Panc1 (cell line): ENCODE results near the gene TAS2R10. TPM values are rescaled to one million over a fixed set of nuclear protein-coding genes. Genes with fewer than 3 reads are reported as not detected.

Experiments
- ATAC-seq: fragments of 200-7000 bp; cut with Tn5 transposase; 2 replicates; pipeline ENCODE4 v1.9.1; 2020; ENCODE audit warnings: mild to moderate bottlenecking, moderate library complexity
- BruUV-seq: library from RNA; stranded (reverse); fragments of 400-500 nt; replicated peaks from 2 replicates; lab custom pipeline; 2021; lab: Mats Ljungman, UMichigan
- CTCF ChIA-PET: fragments of 300-600 bp; sonication (Branson Sonifier 250); formaldehyde crosslinking; loops from one replicate; lab custom pipeline; 2022; ENCODE audit warnings: antibody characterized with exemption; lab: Charles Lee
- POLR2A ChIA-PET: fragments of 300-600 bp; sonication (Branson Sonifier 250); formaldehyde crosslinking; loops from one replicate; lab custom pipeline; 2022; ENCODE audit warnings: antibody characterized with exemption; lab: Charles Lee
- DNase-seq: peaks from one replicate; pipeline ENCODE4 v3.0.0-alpha.2; 2010; ENCODE audit warnings: low read depth, low spot score
- H3K27ac ChIP-seq: 2 replicates; pipeline ENCODE4 v1.5.1; 2011; ENCODE audit warnings: mild to moderate bottlenecking, low read length, inconsistent platforms
- H3K27me3 ChIP-seq: fragments of 200-500 bp; sonication (Bioruptor generic); 2 replicates; pipeline ENCODE4 v1.6.0; 2014; ENCODE audit warnings: low read length, inconsistent platforms; ENCODE audit not compliant: control insufficient read depth, insufficient read depth
- H3K36me3 ChIP-seq: fragments of 200-500 bp; sonication (Bioruptor generic); 2 replicates; pipeline ENCODE4 v1.5.1; 2014; ENCODE audit warnings: inconsistent platforms, mild to moderate bottlenecking, low read length, moderate library complexity; ENCODE audit not compliant: control insufficient read depth, insufficient read depth
- H3K4me1 ChIP-seq: 2 replicates; pipeline ENCODE4 v1.5.1; 2011; ENCODE audit warnings: inconsistent platforms, mild to moderate bottlenecking, low read length, moderate library complexity; ENCODE audit not compliant: control insufficient read depth, insufficient read depth
- H3K4me3 ChIP-seq, 2 experiments: 2 replicates each; pipeline ENCODE4 v1.5.1; 2011 to 2012; ENCODE audit warnings: low read depth in 2 of 2, low read length in 2 of 2, mild to moderate bottlenecking in 2 of 2, inconsistent platforms in 1 of 2, moderate library complexity in 1 of 2
- H3K9me3 ChIP-seq: fragments of 200-500 bp; sonication (Bioruptor generic); 2 replicates; pipeline ENCODE4 v1.5.1; 2014; ENCODE audit warnings: low read depth, mild to moderate bottlenecking, inconsistent platforms, low read length, moderate library complexity; ENCODE audit not compliant: control insufficient read depth, insufficient read depth
- POLR2AphosphoS5 ChIP-seq: IDR thresholded peaks from 2 replicates; pipeline ENCODE4 v1.6.1; 2012; ENCODE audit warnings: mild to moderate bottlenecking, low read depth, low read length, moderate library complexity
- SIN3A ChIP-seq: IDR thresholded peaks from 2 replicates; pipeline ENCODE4 v1.6.1; 2012; ENCODE audit warnings: low read depth, mild to moderate bottlenecking, low read length, moderate library complexity, borderline replicate concordance; ENCODE audit not compliant: insufficient read depth
- TCF7L2 ChIP-seq: IDR thresholded peaks from 2 replicates; pipeline ENCODE4 v1.6.1; 2011; ENCODE audit warnings: mild to moderate bottlenecking, low read depth, low read length, inconsistent platforms
- in situ Hi-C: cut with HindIII; loops from 2 replicates; pipeline ENCODE4 v1.10.0; 2016; ENCODE audit warnings: low sequenced_read_pairs, low pct_unique_long_range_greater_than_20kb
- intact Hi-C: fragments of 100-400 bp; cut with micrococcal nuclease; formaldehyde crosslinking; loops from one replicate; pipeline ENCODE4 v1.10.0; 2022; ENCODE audit not compliant: unreplicated experiment
- total RNA-seq: library from RNA; stranded (reverse); gene quantifications from one replicate; pipeline ENCODE4 v1.2.1, GENCODE V29; 2021; ENCODE audit not compliant: unreplicated experiment
- TF ChIP-seq, protein P1 (sequence below), 2 experiments: IDR thresholded peaks; 2 replicates each; pipeline ENCODE4 v1.6.1; 2011 to 2012; ENCODE audit warnings: low read depth in 2 of 2, control low read depth in 1 of 2, low read length in 1 of 2, mild to moderate bottlenecking in 1 of 2, moderate library complexity in 1 of 2; ENCODE audit not compliant: insufficient read depth in 1 of 2
- TF ChIP-seq, protein P2 (sequence below): fragments of 450-650 bp; IDR thresholded peaks from 2 replicates; pipeline ENCODE4 v1.5.1; 2017; ENCODE audit warnings: mild to moderate bottlenecking

The TAS2R10 gene
- total RNA-seq, 1 experiment from 2014 or later: 0.23 TPM

- no peak for ATAC-seq
- TF ChIP-seq, protein P1, sequence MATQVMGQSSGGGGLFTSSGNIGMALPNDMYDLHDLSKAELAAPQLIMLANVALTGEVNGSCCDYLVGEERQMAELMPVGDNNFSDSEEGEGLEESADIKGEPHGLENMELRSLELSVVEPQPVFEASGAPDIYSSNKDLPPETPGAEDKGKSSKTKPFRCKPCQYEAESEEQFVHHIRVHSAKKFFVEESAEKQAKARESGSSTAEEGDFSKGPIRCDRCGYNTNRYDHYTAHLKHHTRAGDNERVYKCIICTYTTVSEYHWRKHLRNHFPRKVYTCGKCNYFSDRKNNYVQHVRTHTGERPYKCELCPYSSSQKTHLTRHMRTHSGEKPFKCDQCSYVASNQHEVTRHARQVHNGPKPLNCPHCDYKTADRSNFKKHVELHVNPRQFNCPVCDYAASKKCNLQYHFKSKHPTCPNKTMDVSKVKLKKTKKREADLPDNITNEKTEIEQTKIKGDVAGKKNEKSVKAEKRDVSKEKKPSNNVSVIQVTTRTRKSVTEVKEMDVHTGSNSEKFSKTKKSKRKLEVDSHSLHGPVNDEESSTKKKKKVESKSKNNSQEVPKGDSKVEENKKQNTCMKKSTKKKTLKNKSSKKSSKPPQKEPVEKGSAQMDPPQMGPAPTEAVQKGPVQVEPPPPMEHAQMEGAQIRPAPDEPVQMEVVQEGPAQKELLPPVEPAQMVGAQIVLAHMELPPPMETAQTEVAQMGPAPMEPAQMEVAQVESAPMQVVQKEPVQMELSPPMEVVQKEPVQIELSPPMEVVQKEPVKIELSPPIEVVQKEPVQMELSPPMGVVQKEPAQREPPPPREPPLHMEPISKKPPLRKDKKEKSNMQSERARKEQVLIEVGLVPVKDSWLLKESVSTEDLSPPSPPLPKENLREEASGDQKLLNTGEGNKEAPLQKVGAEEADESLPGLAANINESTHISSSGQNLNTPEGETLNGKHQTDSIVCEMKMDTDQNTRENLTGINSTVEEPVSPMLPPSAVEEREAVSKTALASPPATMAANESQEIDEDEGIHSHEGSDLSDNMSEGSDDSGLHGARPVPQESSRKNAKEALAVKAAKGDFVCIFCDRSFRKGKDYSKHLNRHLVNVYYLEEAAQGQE (IDR thresholded peaks at IDR 0.05; ENCODE audit: insufficient read depth in 1 of 2, low read depth in 2 of 2, low read length in 1 of 2): no peak
- TF ChIP-seq, protein P2, sequence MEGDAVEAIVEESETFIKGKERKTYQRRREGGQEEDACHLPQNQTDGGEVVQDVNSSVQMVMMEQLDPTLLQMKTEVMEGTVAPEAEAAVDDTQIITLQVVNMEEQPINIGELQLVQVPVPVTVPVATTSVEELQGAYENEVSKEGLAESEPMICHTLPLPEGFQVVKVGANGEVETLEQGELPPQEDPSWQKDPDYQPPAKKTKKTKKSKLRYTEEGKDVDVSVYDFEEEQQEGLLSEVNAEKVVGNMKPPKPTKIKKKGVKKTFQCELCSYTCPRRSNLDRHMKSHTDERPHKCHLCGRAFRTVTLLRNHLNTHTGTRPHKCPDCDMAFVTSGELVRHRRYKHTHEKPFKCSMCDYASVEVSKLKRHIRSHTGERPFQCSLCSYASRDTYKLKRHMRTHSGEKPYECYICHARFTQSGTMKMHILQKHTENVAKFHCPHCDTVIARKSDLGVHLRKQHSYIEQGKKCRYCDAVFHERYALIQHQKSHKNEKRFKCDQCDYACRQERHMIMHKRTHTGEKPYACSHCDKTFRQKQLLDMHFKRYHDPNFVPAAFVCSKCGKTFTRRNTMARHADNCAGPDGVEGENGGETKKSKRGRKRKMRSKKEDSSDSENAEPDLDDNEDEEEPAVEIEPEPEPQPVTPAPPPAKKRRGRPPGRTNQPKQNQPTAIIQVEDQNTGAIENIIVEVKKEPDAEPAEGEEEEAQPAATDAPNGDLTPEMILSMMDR: no peak
- no peak for TF ChIP-seq SIN3A
- TF ChIP-seq POLR2AphosphoS5: no peak
- TF ChIP-seq TCF7L2: no peak
- in situ Hi-C loops (no loop called here), intact Hi-C loops (no loop called here)
- Histone ChIP-seq H3K27me3 (no peaks in the 10 kb centered on the region), H3K4me3 (no peak overlapping the region), H3K9me3 (no peaks in the 10 kb centered on the region), H3K27ac (no peak overlapping the region), H3K36me3 (no peaks in the 10 kb centered on the region), H3K4me1 (no peaks in the 10 kb centered on the region)
- POLR2A ChIA-PET: no interaction called here
- DNase-seq: no peak
- CTCF ChIA-PET: no interaction called here
- no TSS peak for BruUV-seq
Measured at GRCh38 chr12:10853776-10854175, 27.6 kb upstream of the TAS2R10 start.

DNA sequence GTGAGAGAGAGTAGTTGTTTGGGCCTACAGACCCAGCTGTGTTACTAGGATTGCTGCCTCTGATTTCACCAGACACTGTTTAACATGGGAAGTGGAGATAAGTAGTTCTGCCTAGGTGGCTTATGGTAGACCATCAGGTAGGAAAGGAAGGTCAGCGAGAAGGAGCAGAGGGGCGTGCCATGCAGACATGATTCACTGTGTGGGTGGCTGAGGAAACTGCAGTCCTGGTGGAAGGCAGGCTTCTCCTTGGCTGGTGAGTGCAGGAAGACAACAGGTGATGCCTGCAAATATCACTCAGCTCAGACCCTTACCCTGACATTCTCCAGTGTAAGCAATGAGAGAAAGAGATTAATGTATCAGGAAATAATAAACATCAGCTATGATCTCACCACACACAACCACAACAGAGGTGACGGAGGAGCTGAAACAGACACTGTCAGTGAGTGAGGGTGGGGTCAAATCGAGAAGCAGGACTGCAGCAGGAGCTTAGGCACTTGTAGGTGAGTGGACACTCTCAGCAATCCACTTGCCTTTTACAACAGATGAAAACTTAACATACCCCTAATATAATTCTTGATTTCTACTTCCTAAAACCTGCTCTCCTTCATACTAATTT is 25.2 kb upstream of the TAS2R10 start:
- CTCF ChIA-PET: no interaction called here
- Histone ChIP-seq H3K27me3 (no peaks in the 10 kb centered on the region), H3K9me3 (no peaks in the 10 kb centered on the region), H3K36me3 (no peaks in the 10 kb centered on the region), H3K4me1 (no peaks in the 10 kb centered on the region), H3K4me3 (no peak overlapping the region), H3K27ac (no peak overlapping the region)
- BruUV-seq: no TSS peak
- POLR2A ChIA-PET: no interaction called here
- DNase-seq (no peak), ATAC-seq (no peak)
- in situ Hi-C loops: no loop called here
- TF ChIP-seq, protein P2: no peak
- TF ChIP-seq, protein P1 (IDR thresholded peaks at IDR 0.05; ENCODE audit: insufficient read depth in 1 of 2, low read depth in 2 of 2, low read length in 1 of 2): no peak
- TF ChIP-seq SIN3A (no peak), POLR2AphosphoS5 (no peak), TCF7L2 (no peak)
- intact Hi-C loops: no loop called here
